HS-5 (cell line): ENCODE results near the gene XIRP2.

Experiments
- DNase-seq: peaks from one replicate; pipeline ENCODE4 v3.0.0-alpha.2; 2012; ENCODE audit warnings: low read depth

The XIRP2 gene

GRCh38 chr2:167293943-167294775 lies 405.9 kb downstream of the XIRP2 start:
- DNase-seq: no peak

GRCh38 chr2:167294776-167295140 lies 406.5 kb downstream of the XIRP2 start:
- peak; percentile 19 for DNase-seq

GRCh38 chr2:167297292-167297691 lies 409.0 kb downstream of the XIRP2 start:
- DNase-seq: no peak

- no peak for DNase-seq
Observed at GRCh38 chr2:167298017-167298416, 409.7 kb downstream of the XIRP2 start.
